DMS53 treated with DMSO at 0.1 percent for 48 hours (cell line): ENCODE data around the gene BMP7.

Experiments
- DNase-seq: peaks from one replicate; lab custom pipeline; 2025; ENCODE audit not compliant: unreplicated experiment; lab: John Stamatoyannopoulos, UW

BMP7 gene

DNA sequence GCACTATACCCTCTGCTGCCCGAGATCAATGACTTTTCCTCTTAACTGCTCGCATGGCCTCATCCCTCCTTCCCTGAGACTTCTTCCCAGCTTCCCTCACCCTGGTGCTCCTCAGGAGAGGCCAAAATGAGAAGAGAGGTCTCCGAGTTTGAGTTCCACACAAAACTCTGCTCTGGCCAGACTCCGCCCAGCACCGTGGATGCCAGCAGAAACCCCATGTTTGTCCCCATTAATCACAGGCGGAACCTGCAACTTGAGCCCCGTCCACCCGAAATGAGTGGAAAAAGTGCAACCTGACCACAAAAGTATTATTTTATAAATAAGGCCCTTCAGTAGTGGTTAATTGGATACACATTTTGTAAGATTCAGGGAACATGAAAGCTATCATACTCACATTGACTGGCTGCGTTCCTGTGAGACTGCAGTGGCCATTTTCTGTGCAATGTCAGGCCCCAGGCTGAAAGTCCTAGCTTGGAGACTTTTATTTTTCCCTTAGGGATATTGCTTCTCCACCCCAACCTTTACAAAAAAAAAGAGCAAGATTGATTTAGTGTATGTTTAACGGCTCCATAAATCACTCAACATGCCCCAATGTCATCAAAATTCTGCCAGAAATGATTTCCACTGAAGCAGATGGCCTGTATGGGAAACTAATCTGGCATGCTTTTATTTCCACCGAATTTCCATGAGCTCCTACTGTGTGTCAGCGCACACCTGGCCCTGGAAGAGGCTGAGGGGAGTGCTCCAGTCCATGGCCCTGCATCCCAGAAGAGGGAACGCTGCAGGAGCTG lies 134.6 kb downstream of the BMP7 start:
- no peak for DNase-seq

DNA sequence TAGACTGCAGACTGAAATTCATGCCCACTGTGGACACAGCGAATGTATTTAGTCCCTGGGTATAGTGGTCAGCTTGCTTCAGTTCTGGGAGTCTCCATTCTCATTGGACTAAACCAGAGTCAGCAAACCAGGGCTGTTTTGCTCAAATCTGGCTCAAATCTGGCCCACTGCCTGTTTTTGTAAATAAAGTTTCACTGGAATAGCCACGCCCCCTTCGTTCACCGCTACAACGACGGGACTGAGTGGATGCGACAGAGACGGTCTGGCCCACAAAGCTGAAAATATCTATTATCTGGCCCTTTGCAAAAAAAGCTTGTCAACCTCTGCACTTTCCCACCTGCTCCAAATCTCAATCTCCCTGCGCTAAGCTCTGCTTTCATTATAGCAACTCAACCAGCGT lies 135.4 kb downstream of the BMP7 start:
- DNase-seq = no peak

DNA sequence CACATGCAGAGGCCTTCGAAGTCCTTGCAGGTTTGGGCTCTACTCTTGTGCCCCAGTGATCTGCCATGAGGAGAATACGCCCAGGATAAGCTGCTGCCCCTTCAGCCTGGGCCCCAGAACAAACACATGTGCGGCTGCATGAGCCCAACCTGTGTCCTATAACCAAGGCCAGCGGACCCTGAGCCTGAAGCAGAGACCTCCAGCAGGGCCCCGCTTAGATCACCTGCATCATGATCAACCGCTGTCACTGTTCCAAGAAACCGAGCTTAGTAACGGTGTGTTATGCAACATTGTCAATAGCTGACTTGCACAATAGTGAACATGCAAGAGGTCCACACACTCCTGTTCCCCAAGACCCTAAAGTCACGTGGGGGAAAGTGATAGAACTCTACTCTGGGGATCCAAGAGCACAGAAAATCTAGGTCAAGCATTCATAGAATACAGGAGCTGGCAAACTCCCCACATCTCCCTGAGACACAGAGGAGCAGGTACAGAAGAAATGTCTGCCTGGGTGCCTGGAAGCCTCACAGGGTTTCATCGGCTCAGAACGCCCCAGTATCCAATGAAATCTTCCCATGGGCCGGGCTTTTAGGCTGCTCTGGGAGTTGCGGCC lies 136.2 kb downstream of the BMP7 start:
- DNase-seq = no peak

DNA sequence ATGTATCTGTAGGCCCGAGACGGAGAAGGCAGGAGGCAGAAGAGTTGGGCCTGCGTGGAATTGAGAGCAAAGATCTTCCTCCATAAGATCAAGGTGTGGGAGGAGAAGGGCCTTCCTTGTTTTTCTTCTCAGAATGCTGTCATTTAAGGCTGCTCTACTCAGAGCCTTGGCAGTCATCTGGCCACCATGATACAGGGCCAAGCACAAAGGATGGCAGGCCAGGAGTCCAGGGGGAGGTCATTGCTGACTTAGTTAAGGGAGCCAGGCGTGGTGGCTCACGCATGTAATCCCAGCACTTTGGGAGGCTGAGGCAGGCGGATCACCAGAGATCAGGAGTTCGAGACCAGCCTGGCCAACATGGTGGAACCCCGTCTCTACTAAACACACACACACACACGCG lies 137.1 kb downstream of the BMP7 start:
- no peak for DNase-seq

DNA sequence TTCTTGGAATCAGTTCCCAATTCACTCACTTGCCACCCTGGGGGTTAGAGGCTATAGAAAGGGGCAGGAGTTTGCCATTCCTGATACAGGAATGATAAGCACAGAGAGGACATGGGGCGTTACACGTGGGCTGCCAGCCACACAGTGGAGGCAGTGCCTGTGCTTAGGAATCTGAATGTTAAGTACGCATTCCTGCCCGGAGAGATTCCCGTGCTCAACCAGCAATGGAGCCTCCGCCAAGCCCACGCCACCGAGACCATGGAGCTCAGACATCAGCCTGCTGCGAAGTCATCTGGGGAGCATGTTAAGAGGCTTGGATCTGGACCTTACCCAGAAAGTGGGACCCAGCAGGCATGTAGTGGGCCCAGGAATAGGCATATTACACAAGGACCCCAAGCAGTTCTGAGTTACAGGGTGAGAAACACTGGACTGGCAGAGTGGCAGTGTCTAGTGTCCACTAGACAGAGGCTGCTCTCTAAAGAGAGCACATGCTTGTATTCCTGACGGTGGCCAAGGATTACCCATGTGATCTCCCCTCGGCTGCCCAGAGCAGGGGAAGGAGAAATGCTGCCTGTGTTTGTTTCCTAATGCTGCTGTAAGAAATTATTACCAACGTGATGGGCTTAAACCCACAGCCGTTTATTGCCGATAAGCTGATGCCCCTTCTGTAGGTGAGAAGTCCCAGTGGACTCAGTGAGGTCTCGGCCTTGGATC lies 138.2 kb downstream of the BMP7 start:
- no peak for DNase-seq

DNA sequence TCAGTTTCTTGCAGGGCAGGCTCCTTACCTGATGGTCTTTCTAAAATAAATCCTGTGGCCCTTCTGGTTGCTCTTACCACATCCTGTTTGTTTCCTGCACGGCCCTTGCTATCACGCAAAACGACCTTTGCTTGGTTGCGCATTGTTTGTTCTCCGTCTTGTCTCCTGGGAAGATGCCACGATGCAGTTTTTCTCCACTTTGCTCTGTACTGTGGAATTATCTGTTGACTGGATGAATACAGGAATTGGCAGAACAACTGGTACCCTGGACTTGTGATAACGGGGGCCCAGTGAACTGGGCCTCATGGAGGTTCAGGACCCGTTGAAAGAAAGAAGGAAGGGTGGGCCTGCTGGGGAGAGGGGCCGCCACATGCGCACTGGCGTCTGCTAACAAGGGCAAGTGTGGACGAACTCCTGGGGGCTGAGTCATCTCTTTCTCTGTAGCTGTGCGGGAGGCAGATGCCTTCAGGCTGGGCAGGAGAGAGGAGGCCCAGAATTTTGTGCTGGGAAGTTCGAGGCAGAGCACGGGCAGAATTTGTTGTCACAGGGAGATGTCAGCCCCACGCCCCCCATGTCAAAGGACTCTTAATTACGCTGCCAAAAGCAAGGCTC lies 139.9 kb downstream of the BMP7 start:
- DNase-seq = no peak

DNA sequence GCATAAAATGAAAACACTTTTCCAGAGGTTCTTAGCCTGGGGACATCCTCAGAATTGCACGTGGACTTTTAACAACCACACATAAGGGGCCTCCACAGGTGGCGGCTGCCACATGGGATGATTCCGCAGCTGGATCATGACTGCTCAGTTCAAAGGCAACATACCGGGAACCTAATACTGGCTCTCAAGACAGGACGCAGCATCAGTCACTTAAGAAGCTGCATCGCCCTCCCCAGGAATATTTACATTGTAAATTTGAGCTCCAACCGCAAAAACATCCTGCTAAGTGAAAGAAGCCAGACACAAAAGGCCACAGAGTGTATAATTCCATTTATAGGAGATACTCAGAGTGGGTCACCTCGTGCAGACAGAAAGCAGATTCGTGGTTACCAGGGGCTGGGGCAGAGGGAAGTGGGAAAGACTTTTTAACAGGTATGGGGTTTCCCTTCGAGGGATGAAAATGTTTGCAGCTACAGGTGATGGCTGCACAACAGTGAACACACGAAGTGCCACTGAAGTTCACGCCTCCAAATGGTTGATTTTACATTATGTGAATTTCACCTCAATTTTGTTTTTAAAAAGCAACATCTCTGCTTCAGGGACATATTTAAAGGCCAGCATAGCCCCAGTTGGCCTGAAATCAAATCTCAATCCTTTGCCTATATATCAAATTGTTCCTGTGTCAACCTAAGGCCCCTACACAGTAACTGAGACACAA lies 141.5 kb downstream of the BMP7 start:
- DNase-seq = no peak

DNA sequence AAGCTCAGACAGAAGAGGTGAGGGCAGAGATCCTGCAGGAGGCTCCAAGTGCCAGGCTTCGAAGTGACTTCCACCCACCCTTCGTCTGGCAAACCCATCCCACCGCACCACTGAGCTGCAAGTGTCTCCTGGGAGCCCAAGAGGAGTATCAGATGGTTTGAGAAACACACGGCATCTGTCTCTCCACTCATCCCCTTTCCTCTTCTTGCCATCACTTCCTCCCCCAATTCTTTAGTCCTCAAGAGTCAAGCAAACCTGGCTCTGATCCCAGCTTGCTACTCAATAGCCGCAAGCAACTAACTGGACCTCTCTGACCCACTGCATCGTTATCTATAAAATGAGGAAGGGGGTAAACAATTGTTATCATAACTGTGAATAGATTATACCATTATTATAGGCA lies 142.1 kb downstream of the BMP7 start:
- DNase-seq = no peak

DNA sequence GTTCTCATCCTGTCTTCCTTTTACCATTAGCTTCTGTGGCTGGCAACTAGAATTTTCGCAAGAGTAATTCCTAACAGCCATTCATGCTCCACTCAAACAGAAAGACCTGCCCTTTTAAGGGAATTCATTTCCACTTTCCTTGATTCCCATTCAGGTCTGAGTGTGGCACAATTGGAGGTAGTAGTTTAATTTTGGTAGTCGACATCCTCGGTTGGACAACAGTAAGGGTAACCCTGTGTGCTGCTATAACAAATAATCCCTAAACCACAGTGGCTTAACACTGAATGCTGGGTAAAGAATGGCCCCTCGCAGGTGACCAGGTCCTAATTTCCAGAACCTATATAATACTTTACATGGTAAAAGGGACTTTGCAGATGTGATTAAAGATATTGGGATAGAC lies 142.9 kb downstream of the BMP7 start:
- no peak for DNase-seq

DNA sequence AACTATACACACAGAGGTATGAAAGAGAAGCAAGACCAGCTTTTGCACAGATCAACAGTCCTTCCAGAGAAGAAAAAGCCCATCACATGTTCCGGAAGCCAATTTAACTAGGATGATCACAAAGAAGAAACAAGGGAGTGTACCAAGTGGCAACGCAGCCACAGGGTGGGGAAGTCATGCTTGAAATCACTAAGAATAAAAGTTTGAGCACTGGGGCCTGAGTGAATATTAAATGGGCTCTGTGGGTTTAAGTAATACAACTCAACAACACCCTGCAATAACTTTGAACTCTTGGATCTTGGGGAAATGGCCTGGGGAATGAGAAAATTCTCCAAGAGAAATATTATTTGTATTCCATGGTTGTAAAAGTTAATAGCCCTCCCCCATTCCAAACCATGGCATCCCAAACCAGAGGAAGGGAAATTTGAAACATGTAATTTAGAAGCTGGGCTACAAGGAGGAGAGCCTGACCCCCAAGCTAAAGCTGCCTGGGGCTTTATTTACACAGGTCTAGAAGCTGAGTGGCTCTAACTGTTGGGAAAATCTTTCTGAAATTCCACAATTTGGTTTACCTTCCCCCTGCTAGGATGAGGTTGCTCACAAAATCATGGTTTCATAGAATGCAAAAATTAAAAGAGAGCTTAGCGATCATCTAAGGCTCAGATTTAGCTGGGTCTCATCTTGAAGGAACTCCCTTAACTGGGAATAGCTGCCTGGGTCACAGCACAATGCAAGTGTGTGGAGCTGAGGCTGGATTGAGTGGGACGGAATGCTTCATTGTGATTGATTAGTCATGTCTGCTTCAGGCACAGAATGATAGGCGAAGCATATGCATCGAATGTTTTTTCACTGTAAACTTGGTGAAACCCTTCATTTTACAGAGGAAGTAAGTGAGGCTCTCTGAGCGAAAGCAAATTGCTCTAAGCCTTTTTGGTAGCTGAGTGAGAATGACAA lies 143.6 kb downstream of the BMP7 start:
- no peak for DNase-seq

DNA sequence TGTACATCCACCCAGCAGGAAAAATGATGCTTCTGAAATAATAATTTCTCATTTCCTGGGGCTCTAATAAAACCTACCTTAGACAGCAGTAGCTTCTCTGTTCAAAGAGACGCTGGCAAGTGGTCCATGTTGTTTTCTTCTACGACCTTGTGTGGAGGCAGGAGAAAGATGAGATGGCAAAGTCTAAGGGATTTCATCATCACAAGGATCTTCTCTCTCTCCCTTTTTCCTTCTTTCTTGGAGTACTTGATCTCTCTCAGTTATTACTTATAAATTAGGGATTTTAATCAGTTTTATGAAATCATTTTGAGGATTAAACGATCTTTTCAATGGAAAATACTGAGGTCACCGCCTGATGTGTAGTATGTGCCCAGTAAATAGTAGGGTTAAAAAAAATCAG lies 147.5 kb downstream of the BMP7 start:
- no peak for DNase-seq
